Stomach (tissue), 9 donors: Measurements from ENCODE around the gene PALD1. TPM values are rescaled to one million over a fixed set of nuclear protein-coding genes. Genes with fewer than 3 reads are reported as not detected.

Experiments used
- DNase-seq, 2 donors: peaks; one replicate each; pipeline versions ENCODE4 v3.0.0 to v3.0.0-alpha.2; 2013 to 2019
- H3K27ac ChIP-seq, 5 donors: fragments of 200-600 bp in 4 of 5; sonication (generic) in 4 of 5; one replicate each; pipeline ENCODE4 v1.5.1; 2013 to 2019; ENCODE audit warnings: mild to moderate bottlenecking in 1 of 5, moderate library complexity in 1 of 5
- H3K27me3 ChIP-seq, 3 donors: fragments of 200-600 bp; sonication (generic); one replicate each; pipeline ENCODE4 v1.5.1; 2017 to 2019; ENCODE audit warnings: mixed run types in 1 of 3
- H3K36me3 ChIP-seq, 4 donors: fragments of 200-600 bp; sonication (generic); 1 replicate in 3 of 4; 2 replicates in 1 of 4; pipeline ENCODE4 v1.5.1; 2016 to 2019
- H3K4me1 ChIP-seq, 4 donors: fragments of 200-600 bp; sonication (generic); one replicate each; pipeline ENCODE4 v1.5.1; 2016 to 2019
- H3K4me3 ChIP-seq, 4 donors: fragments of 200-600 bp; sonication (generic) in 3 of 4; one replicate each; pipeline ENCODE4 v1.5.1; 2016 to 2019; ENCODE audit warnings: mild to moderate bottlenecking in 1 of 4
- H3K9me3 ChIP-seq, 4 donors: fragments of 200-600 bp; sonication (generic); one replicate each; pipeline ENCODE4 v1.5.1; 2016 to 2019
- CTCF ChIP-seq, 7 experiments: fragments of 450-650 bp in 4 of 7; fragments of 200-600 bp in 3 of 7; sonication (generic) in 3 of 7; IDR thresholded peaks; one replicate each; pipeline ENCODE4 v1.5.1; 2016 to 2019; ENCODE audit warnings: antibody characterized with exemption in 7 of 7, control low read depth in 2 of 7, mild to moderate bottlenecking in 1 of 7
- EP300 ChIP-seq: sonication (generic); formaldehyde crosslinking; IDR thresholded peaks from one replicate; pipeline ENCODE4 v1.6.1; 2017; ENCODE audit warnings: antibody characterized with exemption
- POLR2A ChIP-seq, 4 donors: fragments of 450-650 bp; IDR thresholded peaks; one replicate each; pipeline ENCODE4 v1.6.1; 2016; ENCODE audit warnings: antibody characterized with exemption in 4 of 4, control low read depth in 2 of 4, mild to moderate bottlenecking in 1 of 4, moderate library complexity in 1 of 4
- POLR2AphosphoS5 ChIP-seq, 3 donors: sonication (generic); formaldehyde crosslinking; IDR thresholded peaks; one replicate each; pipeline ENCODE4 v1.6.1; 2016; ENCODE audit warnings: antibody characterized with exemption in 3 of 3
- WGBS, 5 donors: extraction: QIAGEN DNeasy Blood & Tissue Kit in 3 of 5; methylation state at CpG; one replicate each; pipeline versions ENCODE4 v1.1.5 to v1.1.7; 2013 to 2018; 5-methylcytosine and 5-hydroxymethylcytosine counted together
- intact Hi-C: fragments of 100-400 bp; cut with DNase I; formaldehyde crosslinking; loops from one replicate; pipeline ENCODE4 v1.15.1; 2023; ENCODE audit warnings: low total_unique reads
- polyA plus RNA-seq, 3 donors: library from polyadenylated mRNA; stranded (reverse); fragments of 200-250 nt; gene quantifications; one replicate each; pipeline ENCODE4 v1.2.3, GENCODE V29; 2013
- total RNA-seq, 5 donors: library from RNA; depleted of rRNA; stranded (reverse); fragments of >200 nt; gene quantifications; one replicate each; pipeline versions ENCODE4 v1.1.0 to v1.2.3, GENCODE V29; 2014 to 2016
- donor health status: healthy with polysubstance abuse.
- donor health status: Bipolar disorder and iron deficiency.
- donor health status: healthy.

The PALD1 gene
- total and polyA plus RNA-seq, 8 donors = 2.4 to 25.1 (median 4.0) TPM

GRCh38 chr10:70535001-70535400 is 56.4 kb downstream of the PALD1 start:
- intact Hi-C loops = loop anchor here (5.0 kb wide), 1 partner anchor 73 kb away; no protein-coding TSS in a partner anchor

GRCh38 chr10:70535451-70535850 is 56.9 kb downstream of the PALD1 start:
- H3K27me3 ChIP-seq = no peaks in the 10 kb centered on the region
- H3K4me1 ChIP-seq = peaks cover 0 to 16% (median 0%) of the 10 kb centered on the region in 4 donors
- peaks cover 0 to 34% (median 8%) of the 10 kb centered on the region in 4 donors for H3K36me3 ChIP-seq
- H3K27ac ChIP-seq = peak overlapping the region in 1 of 5 donors; percentile 44
- no peak overlapping the region for H3K4me3 ChIP-seq
- intact Hi-C loops = loop anchor here (5.0 kb wide), 1 partner anchor 73 kb away; no protein-coding TSS in a partner anchor
- no peak for DNase-seq
- TF ChIP-seq EP300 = no peak
- TF ChIP-seq CTCF (IDR thresholded peaks at IDR 0.05) = no peak
- TF ChIP-seq POLR2AphosphoS5 (IDR thresholded peaks at IDR 0.05) = no peak
- no peak for TF ChIP-seq POLR2A (IDR thresholded peaks at IDR 0.05)
- whole genome bisulfite sequencing, 5 donors = 78 to 90% (median 87%) methylated on average over 5 of the region's 5 CpGs
- no peaks in the 10 kb centered on the region for H3K9me3 ChIP-seq

More at GRCh38 chr10:70535001-70535400, 56.4 kb downstream of the PALD1 start:
- H3K4me3 ChIP-seq = no peak overlapping the region
- peak in 1 of 2 donors; percentile 75 for DNase-seq
- H3K9me3 ChIP-seq = no peaks in the 10 kb centered on the region
- TF ChIP-seq POLR2AphosphoS5 (IDR thresholded peaks at IDR 0.05) = no peak
- H3K27ac ChIP-seq = peak overlapping the region in 1 of 5 donors; percentile 44
- peaks cover 0 to 39% (median 8%) of the 10 kb centered on the region in 4 donors for H3K36me3 ChIP-seq
- WGBS, 5 donors = 80 to 96% (median 95%) methylated on average over 2 of the region's 2 CpGs
- peaks cover 0 to 11% (median 0%) of the 10 kb centered on the region in 4 donors for H3K4me1 ChIP-seq
- no peaks in the 10 kb centered on the region for H3K27me3 ChIP-seq

- TF ChIP-seq POLR2AphosphoS5 (IDR thresholded peaks at IDR 0.05) (no peak), POLR2A (IDR thresholded peaks at IDR 0.05) (no peak), CTCF (IDR thresholded peaks at IDR 0.05) (no peak), EP300 (no peak)
- H3K9me3 ChIP-seq = no peaks in the 10 kb centered on the region
- peaks cover 0 to 16% (median 0%) of the 10 kb centered on the region in 4 donors for H3K4me1 ChIP-seq
- no peak overlapping the region for H3K4me3 ChIP-seq
- no peaks in the 10 kb centered on the region for H3K27me3 ChIP-seq
- intact Hi-C loops = loop anchor here (5.0 kb wide), 1 partner anchor 74 kb away; no protein-coding TSS in a partner anchor
- H3K36me3 ChIP-seq = peaks cover 0 to 31% (median 10%) of the 10 kb centered on the region in 4 donors
- no peak for DNase-seq
- peak overlapping the region in 1 of 5 donors; percentile 54 for H3K27ac ChIP-seq
- 55 to 71% (median 60%) methylated on average over 8 of the region's 8 CpGs for WGBS, 5 donors
Observed at GRCh38 chr10:70536196-70536861, 57.8 kb downstream of the PALD1 start.

- no peak for TF ChIP-seq POLR2A (IDR thresholded peaks at IDR 0.05)
- no peak for TF ChIP-seq POLR2AphosphoS5 (IDR thresholded peaks at IDR 0.05)
- TF ChIP-seq CTCF (IDR thresholded peaks at IDR 0.05) = peak in 2 of 7 experiments; percentile 11 to 17
- TF ChIP-seq EP300 = no peak
- WGBS, 5 donors = 43 to 62% (median 57%) methylated on average over 10 to 15 of the region's 15 CpGs
- Histone ChIP-seq H3K4me3 (no peak overlapping the region), H3K27ac (peak overlapping the region in 1 of 5 donors; percentile 54), H3K27me3 (no peaks in the 10 kb centered on the region), H3K36me3 (peaks cover 0 to 29% (median 15%) of the 10 kb centered on the region in 4 donors), H3K4me1 (peaks cover 0 to 16% (median 0%) of the 10 kb centered on the region in 4 donors), H3K9me3 (no peaks in the 10 kb centered on the region)
- intact Hi-C loops = loop anchor here (5.0 kb wide), 1 partner anchor 75 kb away; no protein-coding TSS in a partner anchor
- DNase-seq = peak; percentile 36 to 58
Observed at GRCh38 chr10:70537398-70538194, 59.0 kb downstream of the PALD1 start.
